HepG2 (cell line): ENCODE measurements around the gene ODR4. TPM values are rescaled to one million over a fixed set of nuclear protein-coding genes. Genes with fewer than 3 reads are reported as not detected.

Experiments used
- CHCHD3 ChIP-seq: sonication (generic); formaldehyde crosslinking; IDR thresholded peaks from 2 replicates; pipeline ENCODE4 v1.8.0; 2022; ENCODE audit warnings: mild to moderate bottlenecking, missing genetic modification reagents, moderate library complexity
- E2F5 ChIP-seq: sonication (generic); formaldehyde crosslinking; conservative IDR thresholded peaks from 2 replicates; pipeline ENCODE4 v1.4.0; 2020; ENCODE audit warnings: missing genetic modification reagents
- FIP1L1 ChIP-seq: fragments of 200-400 bp; formaldehyde crosslinking; IDR thresholded peaks from 2 replicates; pipeline ENCODE4 v1.6.1; 2018; ENCODE audit warnings: low read depth, mild to moderate bottlenecking, low read length, moderate library complexity, borderline replicate concordance; ENCODE audit not compliant: insufficient read depth
- GZF1 ChIP-seq: sonication (generic); formaldehyde crosslinking; IDR thresholded peaks from 2 replicates; pipeline ENCODE4 v1.5.1; 2020; ENCODE audit warnings: mild to moderate bottlenecking, missing genetic modification reagents
- HMG20A ChIP-seq: IDR thresholded peaks from 2 replicates; pipeline ENCODE4 v1.6.1; 2016; ENCODE audit warnings: borderline replicate concordance
- HMGXB3 ChIP-seq: sonication (generic); formaldehyde crosslinking; IDR thresholded peaks from 2 replicates; pipeline ENCODE4 v1.4.0; 2020; ENCODE audit warnings: missing genetic modification reagents, borderline replicate concordance
- JUNB ChIP-seq: sonication (generic); formaldehyde crosslinking; IDR thresholded peaks from 2 replicates; pipeline ENCODE4 v1.8.0; 2022; ENCODE audit warnings: missing genetic modification reagents, mild to moderate bottlenecking, borderline replicate concordance
- NFYB ChIP-seq: sonication (generic); formaldehyde crosslinking; IDR thresholded peaks from 2 replicates; pipeline ENCODE4 v1.4.0; 2020; ENCODE audit warnings: missing genetic modification reagents
- PAX8 ChIP-seq: sonication (generic); formaldehyde crosslinking; IDR thresholded peaks from 2 replicates; pipeline ENCODE4 v1.8.0; 2022; ENCODE audit warnings: mild to moderate bottlenecking, missing genetic modification reagents, borderline replicate concordance
- POLR2AphosphoS5 ChIP-seq: IDR thresholded peaks from 2 replicates; pipeline ENCODE4 v1.6.1; 2012; ENCODE audit warnings: low read depth, low read length
- SAP130 ChIP-seq: IDR thresholded peaks from 2 replicates; pipeline ENCODE4 v1.6.1; 2016; ENCODE audit warnings: low read depth
- SIN3B ChIP-seq: fragments of 150-350 bp; IDR thresholded peaks from 2 replicates; pipeline ENCODE4 v1.6.1; 2014; ENCODE audit warnings: low read length
- TOPORS ChIP-seq: sonication (generic); formaldehyde crosslinking; IDR thresholded peaks from 2 replicates; pipeline ENCODE4 v1.8.0; 2023; ENCODE audit warnings: mild to moderate bottlenecking, missing genetic modification reagents
- ZHX1 ChIP-seq: sonication (generic); formaldehyde crosslinking; IDR thresholded peaks from 2 replicates; pipeline ENCODE4 v1.8.1; 2022; ENCODE audit warnings: low read depth, mild to moderate bottlenecking, missing genetic modification reagents
- ZMYM3 ChIP-seq: sonication (generic); formaldehyde crosslinking; IDR thresholded peaks from 2 replicates; pipeline ENCODE4 v1.5.1; 2020; ENCODE audit warnings: mild to moderate bottlenecking, missing genetic modification reagents
- ZNF121 ChIP-seq: sonication (generic); formaldehyde crosslinking; IDR thresholded peaks from 2 replicates; pipeline ENCODE4 v1.5.0; 2020; ENCODE audit warnings: mild to moderate bottlenecking, missing genetic modification reagents
- ZNF441 ChIP-seq: sonication (generic); formaldehyde crosslinking; IDR thresholded peaks from 2 replicates; pipeline ENCODE4 v1.7.0; 2021; ENCODE audit warnings: missing genetic modification reagents, borderline replicate concordance
- ZNF546 ChIP-seq: sonication (generic); formaldehyde crosslinking; conservative IDR thresholded peaks from 2 replicates; pipeline ENCODE4 v1.8.1; 2023; ENCODE audit warnings: mild to moderate bottlenecking, missing genetic modification reagents
- ZNF563 ChIP-seq: sonication (generic); formaldehyde crosslinking; IDR thresholded peaks from 2 replicates; pipeline ENCODE4 v1.8.0; 2022; ENCODE audit warnings: mild to moderate bottlenecking, moderate library complexity, missing genetic modification reagents
- ZNF564 ChIP-seq: sonication (generic); formaldehyde crosslinking; IDR thresholded peaks from 2 replicates; pipeline ENCODE4 v1.8.1; 2023; ENCODE audit warnings: mild to moderate bottlenecking, missing genetic modification reagents
- ZNF577 ChIP-seq: sonication (generic); formaldehyde crosslinking; IDR thresholded peaks from 2 replicates; pipeline ENCODE4 v1.4.0; 2020; ENCODE audit warnings: mild to moderate bottlenecking, low read depth, missing genetic modification reagents, borderline replicate concordance
- ZNF598 ChIP-seq: sonication (generic); formaldehyde crosslinking; IDR thresholded peaks from 2 replicates; pipeline ENCODE4 v1.5.1; 2020; ENCODE audit warnings: mild to moderate bottlenecking, missing genetic modification reagents, borderline replicate concordance
- polyA plus RNA-seq, 8 experiments: library from polyadenylated mRNA; depleted of rRNA in 3 of 8; stranded (reverse) in 7 of 8; unstranded in 1 of 8; fragments of >200 nt; fragmentation: Illumina TruSeq in 4 of 8; extraction: Trizol in 4 of 8; gene quantifications; 2 replicates each; pipeline versions ENCODE4 v1.2.1 to v1.2.3, GENCODE V29; 2011 to 2016; ENCODE audit warnings: low read depth in 4 of 8, missing spikeins in 1 of 8, mixed read lengths in 1 of 8; ENCODE audit not compliant: insufficient read depth in 1 of 8
- total RNA-seq, 5 experiments: library from RNA; depleted of rRNA; stranded (reverse); fragments of >200 nt; fragmentation: Illumina TruSeq; extraction: Trizol; gene quantifications; 2 replicates each; pipeline ENCODE4 v1.2.3, GENCODE V29; 2016; ENCODE audit warnings: low read depth in 1 of 5

ODR4 gene
- total and polyA plus RNA-seq, 2 of the 13 experiments (the other 11 are each of a cell fraction or from before 2014, with no cell fraction given) = 16.3 to 22.0 TPM

- TF ChIP-seq ZHX1 (CRISPR knock-in tag) (peak; percentile 77; the same call in 1 of the 2 replicates), FIP1L1 (no peak), POLR2AphosphoS5 (peak; percentile 85), ZNF121 (CRISPR knock-in tag) (peak; percentile 35; the same call in 1 of the 2 replicates), NFYB (CRISPR knock-in tag) (peak; percentile 46; the same call in 1 of the 2 replicates), E2F5 (no peak), ZMYM3 (no peak), SAP130 (CRISPR knock-in tag) (peak; percentile 78), CHCHD3 (CRISPR knock-in tag) (no peak), SIN3B (0 out of 2 replicates have a peak, but pooled peaks have one; percentile 40), ZNF441 (CRISPR knock-in tag) (no peak), TOPORS (no peak), ZNF546 (CRISPR knock-in tag) (no peak), JUNB (no peak), HMG20A (no peak), ZNF563 (CRISPR knock-in tag) (0 out of 2 replicates have a peak, but pooled peaks have one; percentile 57), ZNF598 (CRISPR knock-in tag) (0 out of 2 replicates have a peak, but pooled peaks have one; percentile 31), HMGXB3 (CRISPR knock-in tag) (0 out of 2 replicates have a peak, but pooled peaks have one; percentile 23), GZF1 (CRISPR knock-in tag) (peak; percentile 39; the same call in 1 of the 2 replicates), ZNF564 (CRISPR knock-in tag) (0 out of 2 replicates have a peak, but pooled peaks have one; percentile 54), ZNF577 (CRISPR knock-in tag) (no peak), PAX8 (no peak)
Observed at GRCh38 chr1:186375152-186375928, at the start of gene ODR4, which contains the start of gene TPR (continued).
